Stomach (tissue), 9 donors: ENCODE results near the gene MTCL1. TPM values are rescaled to one million over a fixed set of nuclear protein-coding genes. Genes with fewer than 3 reads are reported as not detected.

Experiments
- DNase-seq, 2 donors: peaks; one replicate each; pipeline versions ENCODE4 v3.0.0 to v3.0.0-alpha.2; 2013 to 2019
- H3K27ac ChIP-seq, 5 donors: fragments of 200-600 bp in 4 of 5; sonication (generic) in 4 of 5; one replicate each; pipeline ENCODE4 v1.5.1; 2013 to 2019; ENCODE audit warnings: mild to moderate bottlenecking in 1 of 5, moderate library complexity in 1 of 5
- H3K27me3 ChIP-seq, 3 donors: fragments of 200-600 bp; sonication (generic); one replicate each; pipeline ENCODE4 v1.5.1; 2017 to 2019; ENCODE audit warnings: mixed run types in 1 of 3
- H3K36me3 ChIP-seq, 4 donors: fragments of 200-600 bp; sonication (generic); 1 replicate in 3 of 4; 2 replicates in 1 of 4; pipeline ENCODE4 v1.5.1; 2016 to 2019
- H3K4me1 ChIP-seq, 4 donors: fragments of 200-600 bp; sonication (generic); one replicate each; pipeline ENCODE4 v1.5.1; 2016 to 2019
- H3K4me3 ChIP-seq, 4 donors: fragments of 200-600 bp; sonication (generic) in 3 of 4; one replicate each; pipeline ENCODE4 v1.5.1; 2016 to 2019; ENCODE audit warnings: mild to moderate bottlenecking in 1 of 4
- H3K9me3 ChIP-seq, 4 donors: fragments of 200-600 bp; sonication (generic); one replicate each; pipeline ENCODE4 v1.5.1; 2016 to 2019
- EP300 ChIP-seq: sonication (generic); formaldehyde crosslinking; IDR thresholded peaks from one replicate; pipeline ENCODE4 v1.6.1; 2017; ENCODE audit warnings: antibody characterized with exemption
- POLR2A ChIP-seq, 4 donors: fragments of 450-650 bp; IDR thresholded peaks; one replicate each; pipeline ENCODE4 v1.6.1; 2016; ENCODE audit warnings: antibody characterized with exemption in 4 of 4, control low read depth in 2 of 4, mild to moderate bottlenecking in 1 of 4, moderate library complexity in 1 of 4
- POLR2AphosphoS5 ChIP-seq, 3 donors: sonication (generic); formaldehyde crosslinking; IDR thresholded peaks; one replicate each; pipeline ENCODE4 v1.6.1; 2016; ENCODE audit warnings: antibody characterized with exemption in 3 of 3
- WGBS, 5 donors: extraction: QIAGEN DNeasy Blood & Tissue Kit in 3 of 5; methylation state at CpG; one replicate each; pipeline versions ENCODE4 v1.1.5 to v1.1.7; 2013 to 2018; 5-methylcytosine and 5-hydroxymethylcytosine counted together
- intact Hi-C: fragments of 100-400 bp; cut with DNase I; formaldehyde crosslinking; loops from one replicate; pipeline ENCODE4 v1.15.1; 2023; ENCODE audit warnings: low total_unique reads
- polyA plus RNA-seq, 3 donors: library from polyadenylated mRNA; stranded (reverse); fragments of 200-250 nt; gene quantifications; one replicate each; pipeline ENCODE4 v1.2.3, GENCODE V29; 2013
- total RNA-seq, 5 donors: library from RNA; depleted of rRNA; stranded (reverse); fragments of >200 nt; gene quantifications; one replicate each; pipeline versions ENCODE4 v1.1.0 to v1.2.3, GENCODE V29; 2014 to 2016
- TF ChIP-seq, protein P1 (sequence below), 7 experiments: fragments of 450-650 bp in 4 of 7; fragments of 200-600 bp in 3 of 7; sonication (generic) in 3 of 7; IDR thresholded peaks; one replicate each; pipeline ENCODE4 v1.5.1; 2016 to 2019; ENCODE audit warnings: antibody characterized with exemption in 7 of 7, control low read depth in 2 of 7, mild to moderate bottlenecking in 1 of 7
- donor health status: healthy with polysubstance abuse.
- donor health status: Bipolar disorder and iron deficiency.
- donor health status: healthy.

The MTCL1 gene
- total and polyA plus RNA-seq, 8 donors, result 2.3 to 225 (median 20.5) TPM

DNA sequence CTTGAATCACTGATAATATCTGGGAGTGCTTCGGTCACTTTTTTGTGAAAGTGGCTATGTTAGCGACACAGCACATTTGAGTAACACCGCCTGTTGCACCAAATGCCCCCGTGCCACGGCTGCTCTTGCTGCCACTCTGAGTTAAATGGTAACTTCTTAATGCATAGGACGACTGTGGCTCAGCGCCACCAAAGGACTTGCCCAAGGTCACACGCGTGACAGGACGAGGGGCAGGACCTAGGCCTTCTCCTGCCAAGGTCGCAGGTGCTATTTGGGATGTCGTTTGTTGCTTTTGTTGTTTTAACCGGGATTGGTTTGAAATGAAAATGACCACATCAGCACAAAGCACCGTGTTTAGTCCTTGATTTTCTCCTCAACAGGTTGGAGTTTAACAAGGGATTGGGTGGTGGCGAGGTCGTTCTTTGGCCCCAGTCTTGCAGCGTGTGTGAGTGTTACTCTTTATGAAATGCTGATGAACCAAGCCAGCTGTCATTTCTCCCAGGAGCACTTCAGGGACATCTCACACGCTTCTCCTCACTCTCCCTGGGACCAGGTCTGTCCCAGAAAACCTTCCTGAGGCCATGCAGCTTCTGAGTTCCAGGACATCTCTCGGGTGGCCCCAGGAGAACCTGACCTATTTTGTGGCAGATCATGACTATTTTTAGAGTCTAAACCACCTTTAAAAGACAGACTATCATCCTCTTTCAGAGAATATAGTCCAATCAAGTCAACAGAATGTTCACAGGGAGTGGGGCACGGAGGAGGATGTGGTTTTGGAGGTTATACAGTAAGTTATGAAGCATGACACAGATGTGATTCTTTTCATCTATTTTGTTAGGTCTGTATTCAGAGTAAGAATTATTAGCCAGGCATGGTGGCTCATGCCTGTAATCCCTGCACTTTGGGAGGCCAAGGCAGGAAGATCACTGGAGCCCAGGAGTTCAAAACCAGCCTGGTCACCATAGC is 49.9 kb downstream of the MTCL1 start:
- 87 to 91% (median 89%) methylated on average over 20 of the region's 20 CpGs for WGBS, 5 donors
- intact Hi-C loops, result no loop called here
- H3K4me1 ChIP-seq, result peaks cover 0 to 38% (median 18%) of the 10 kb centered on the region in 4 donors
- no peaks in the 10 kb centered on the region for H3K36me3 ChIP-seq
- H3K27me3 ChIP-seq, result no peaks in the 10 kb centered on the region
- TF ChIP-seq POLR2A (IDR thresholded peaks at IDR 0.05) (no peak), POLR2AphosphoS5 (IDR thresholded peaks at IDR 0.05) (no peak)
- TF ChIP-seq, protein P1, sequence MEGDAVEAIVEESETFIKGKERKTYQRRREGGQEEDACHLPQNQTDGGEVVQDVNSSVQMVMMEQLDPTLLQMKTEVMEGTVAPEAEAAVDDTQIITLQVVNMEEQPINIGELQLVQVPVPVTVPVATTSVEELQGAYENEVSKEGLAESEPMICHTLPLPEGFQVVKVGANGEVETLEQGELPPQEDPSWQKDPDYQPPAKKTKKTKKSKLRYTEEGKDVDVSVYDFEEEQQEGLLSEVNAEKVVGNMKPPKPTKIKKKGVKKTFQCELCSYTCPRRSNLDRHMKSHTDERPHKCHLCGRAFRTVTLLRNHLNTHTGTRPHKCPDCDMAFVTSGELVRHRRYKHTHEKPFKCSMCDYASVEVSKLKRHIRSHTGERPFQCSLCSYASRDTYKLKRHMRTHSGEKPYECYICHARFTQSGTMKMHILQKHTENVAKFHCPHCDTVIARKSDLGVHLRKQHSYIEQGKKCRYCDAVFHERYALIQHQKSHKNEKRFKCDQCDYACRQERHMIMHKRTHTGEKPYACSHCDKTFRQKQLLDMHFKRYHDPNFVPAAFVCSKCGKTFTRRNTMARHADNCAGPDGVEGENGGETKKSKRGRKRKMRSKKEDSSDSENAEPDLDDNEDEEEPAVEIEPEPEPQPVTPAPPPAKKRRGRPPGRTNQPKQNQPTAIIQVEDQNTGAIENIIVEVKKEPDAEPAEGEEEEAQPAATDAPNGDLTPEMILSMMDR (IDR thresholded peaks at IDR 0.05), result no peak
- peak overlapping the region in 2 of 5 donors; percentile 1 to 8 for H3K27ac ChIP-seq
- DNase-seq, result peak in 1 of 2 donors; percentile 53
- no peak overlapping the region for H3K4me3 ChIP-seq
- no peaks in the 10 kb centered on the region for H3K9me3 ChIP-seq

- H3K4me1 ChIP-seq, result peaks cover 0 to 27% (median 10%) of the 10 kb centered on the region in 4 donors
- H3K27ac ChIP-seq, result peak overlapping the region in 1 of 5 donors; percentile 19
- 74 to 89% (median 83%) methylated on average over 2 of the region's 2 CpGs for WGBS, 5 donors
- no peaks in the 10 kb centered on the region for H3K27me3 ChIP-seq
- H3K9me3 ChIP-seq, result peaks cover 0 to 2% (median 0%) of the 10 kb centered on the region in 4 donors
- TF ChIP-seq POLR2AphosphoS5 (IDR thresholded peaks at IDR 0.05) (no peak), EP300 (no peak), POLR2A (IDR thresholded peaks at IDR 0.05) (no peak)
- TF ChIP-seq, protein P1 (IDR thresholded peaks at IDR 0.05), result no peak
- intact Hi-C loops, result no loop called here
- no peak for DNase-seq
- no peak overlapping the region for H3K4me3 ChIP-seq
- no peaks in the 10 kb centered on the region for H3K36me3 ChIP-seq
Observed at GRCh38 chr18:8756571-8756970, 51.2 kb downstream of the MTCL1 start.

GRCh38 chr18:8757396-8757997 is 52.1 kb downstream of the MTCL1 start:
- Histone ChIP-seq H3K27ac (no peak overlapping the region), H3K4me3 (no peak overlapping the region), H3K9me3 (peaks cover 0 to 3% (median 0%) of the 10 kb centered on the region in 4 donors), H3K36me3 (peaks cover 0 to 8% (median 3%) of the 10 kb centered on the region in 4 donors), H3K4me1 (peaks cover 0 to 18% (median 6%) of the 10 kb centered on the region in 4 donors), H3K27me3 (no peaks in the 10 kb centered on the region)
- intact Hi-C loops, result no loop called here
- no peak for DNase-seq
- WGBS, 5 donors, result 72 to 78% (median 74%) methylated on average over 7 of the region's 7 CpGs
- TF ChIP-seq POLR2A (IDR thresholded peaks at IDR 0.05), result no peak
- TF ChIP-seq, protein P1 (IDR thresholded peaks at IDR 0.05), result no peak
- no peak for TF ChIP-seq EP300
- TF ChIP-seq POLR2AphosphoS5 (IDR thresholded peaks at IDR 0.05), result no peak

GRCh38 chr18:8758466-8758865 is 53.1 kb downstream of the MTCL1 start:
- H3K4me1 ChIP-seq, result peaks cover 0 to 15% (median 5%) of the 10 kb centered on the region in 4 donors
- intact Hi-C loops, result no loop called here
- peaks cover 0 to 3% (median 0%) of the 10 kb centered on the region in 4 donors for H3K9me3 ChIP-seq
- 85 to 95% (median 94%) methylated on average over 4 of the region's 4 CpGs for whole genome bisulfite sequencing, 5 donors
- no peak for DNase-seq
- TF ChIP-seq EP300 (no peak), POLR2AphosphoS5 (IDR thresholded peaks at IDR 0.05) (no peak), POLR2A (IDR thresholded peaks at IDR 0.05) (no peak)
- TF ChIP-seq, protein P1 (IDR thresholded peaks at IDR 0.05), result no peak
- H3K27ac ChIP-seq, result peak overlapping the region in 1 of 5 donors; percentile 60
- no peaks in the 10 kb centered on the region for H3K27me3 ChIP-seq
- H3K4me3 ChIP-seq, result no peak overlapping the region
- peaks cover 0 to 18% (median 9%) of the 10 kb centered on the region in 4 donors for H3K36me3 ChIP-seq
